GM13977 (cell line): Measurements from ENCODE around the gene ZAP70.

Experiments used
- DNase-seq: peaks from one replicate; pipeline ENCODE4 v3.0.0; 2012; ENCODE audit warnings: low spot score
- in situ Hi-C: fragments of 300-500 bp; cut with MboI; formaldehyde crosslinking; loops from one replicate; pipeline ENCODE4 v1.12.0; 2022; ENCODE audit warnings: low sequenced_read_pairs, low pct_unique_long_range_greater_than_20kb, mixed read lengths, inconsistent platforms; ENCODE audit not compliant: unreplicated experiment
- TF ChIP-seq, protein P1 (sequence below): IDR thresholded peaks from 2 replicates; pipeline ENCODE4 v1.5.1; 2012; ENCODE audit warnings: mild to moderate bottlenecking, control low read depth; ENCODE audit not compliant: insufficient read depth; ENCODE audit errors: extremely low read depth, missing control alignments

The ZAP70 gene

DNA sequence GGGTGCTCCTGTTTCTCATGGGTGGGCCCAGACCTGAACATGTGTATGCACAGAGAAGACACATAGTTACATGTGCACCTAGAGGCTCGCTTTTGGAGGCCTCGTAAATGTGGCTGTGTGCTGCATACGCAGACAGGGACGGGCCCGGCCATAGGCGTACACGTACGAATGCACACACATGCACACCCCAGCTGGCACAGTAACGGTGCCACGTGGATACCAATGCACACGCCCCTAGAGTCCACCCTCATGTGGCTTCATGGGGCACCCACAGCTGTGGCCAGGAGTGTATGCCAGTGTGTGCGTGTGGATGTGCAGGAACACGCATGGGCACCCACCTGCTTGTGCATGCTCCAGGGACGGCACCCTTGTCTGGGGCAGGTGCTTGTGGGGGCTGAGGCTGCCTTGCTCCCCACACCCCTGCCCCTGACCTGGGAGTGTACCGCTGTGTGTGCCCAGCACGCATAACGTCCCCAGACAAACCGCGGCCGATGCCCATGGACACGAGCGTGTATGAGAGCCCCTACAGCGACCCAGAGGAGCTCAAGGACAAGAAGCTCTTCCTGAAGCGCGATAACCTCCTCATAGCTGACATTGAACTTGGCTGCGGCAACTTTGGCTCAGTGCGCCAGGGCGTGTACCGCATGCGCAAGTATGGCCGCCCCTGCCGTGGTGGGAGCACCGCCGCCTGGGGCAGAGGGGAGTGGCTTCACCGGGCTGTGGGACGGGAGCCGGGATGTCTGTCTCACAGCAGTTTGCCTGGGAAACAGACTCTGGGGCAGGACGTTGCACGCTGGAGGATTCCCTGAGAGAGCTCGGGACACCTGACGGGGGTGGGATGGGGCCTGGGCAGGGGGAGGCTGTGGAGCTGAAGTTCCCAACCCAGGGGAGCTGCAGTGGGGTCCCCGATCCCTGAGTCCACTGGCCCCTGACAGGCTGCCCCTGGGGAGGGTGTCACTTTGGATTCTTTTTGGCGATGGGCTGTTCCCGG is 21.0 kb downstream of the ZAP70 start:
- TF ChIP-seq, protein P1, sequence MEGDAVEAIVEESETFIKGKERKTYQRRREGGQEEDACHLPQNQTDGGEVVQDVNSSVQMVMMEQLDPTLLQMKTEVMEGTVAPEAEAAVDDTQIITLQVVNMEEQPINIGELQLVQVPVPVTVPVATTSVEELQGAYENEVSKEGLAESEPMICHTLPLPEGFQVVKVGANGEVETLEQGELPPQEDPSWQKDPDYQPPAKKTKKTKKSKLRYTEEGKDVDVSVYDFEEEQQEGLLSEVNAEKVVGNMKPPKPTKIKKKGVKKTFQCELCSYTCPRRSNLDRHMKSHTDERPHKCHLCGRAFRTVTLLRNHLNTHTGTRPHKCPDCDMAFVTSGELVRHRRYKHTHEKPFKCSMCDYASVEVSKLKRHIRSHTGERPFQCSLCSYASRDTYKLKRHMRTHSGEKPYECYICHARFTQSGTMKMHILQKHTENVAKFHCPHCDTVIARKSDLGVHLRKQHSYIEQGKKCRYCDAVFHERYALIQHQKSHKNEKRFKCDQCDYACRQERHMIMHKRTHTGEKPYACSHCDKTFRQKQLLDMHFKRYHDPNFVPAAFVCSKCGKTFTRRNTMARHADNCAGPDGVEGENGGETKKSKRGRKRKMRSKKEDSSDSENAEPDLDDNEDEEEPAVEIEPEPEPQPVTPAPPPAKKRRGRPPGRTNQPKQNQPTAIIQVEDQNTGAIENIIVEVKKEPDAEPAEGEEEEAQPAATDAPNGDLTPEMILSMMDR = no peak
- in situ Hi-C loops = no loop called here
- no peak for DNase-seq

DNA sequence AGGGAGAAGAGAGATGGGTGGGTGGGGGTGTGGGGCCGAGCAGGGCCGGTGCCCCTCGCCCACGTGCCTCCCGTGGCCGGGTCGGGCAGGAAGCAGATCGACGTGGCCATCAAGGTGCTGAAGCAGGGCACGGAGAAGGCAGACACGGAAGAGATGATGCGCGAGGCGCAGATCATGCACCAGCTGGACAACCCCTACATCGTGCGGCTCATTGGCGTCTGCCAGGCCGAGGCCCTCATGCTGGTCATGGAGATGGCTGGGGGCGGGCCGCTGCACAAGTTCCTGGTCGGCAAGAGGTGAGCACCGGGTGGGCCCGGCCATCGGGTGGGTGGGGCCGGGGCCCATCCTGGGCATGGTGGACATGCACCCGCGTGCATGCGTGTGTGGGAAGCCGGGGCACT is 21.8 kb downstream of the ZAP70 start:
- in situ Hi-C loops = no loop called here
- TF ChIP-seq, protein P1 = no peak
- DNase-seq = no peak

DNA sequence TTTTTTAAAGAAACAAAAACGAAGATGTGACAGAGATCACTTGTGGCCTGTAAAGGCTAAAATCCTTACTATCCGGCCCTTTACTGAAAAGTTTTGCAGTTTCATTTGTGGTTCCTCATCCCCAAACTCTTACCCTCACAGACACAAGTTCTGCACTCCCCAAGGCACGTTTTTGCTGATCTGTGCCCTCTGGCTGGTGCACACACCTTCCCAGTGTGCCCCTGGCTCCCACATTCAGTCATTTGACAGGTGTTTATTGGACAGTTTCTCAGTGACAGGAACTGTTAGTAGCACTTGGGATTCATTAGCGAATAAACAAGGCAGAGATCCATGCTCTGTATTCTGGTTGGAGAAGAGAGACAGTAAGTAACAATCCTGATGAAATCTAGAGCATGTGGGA is 22.8 kb downstream of the ZAP70 start:
- in situ Hi-C loops = no loop called here
- no peak for DNase-seq
- TF ChIP-seq, protein P1 = no peak

DNA sequence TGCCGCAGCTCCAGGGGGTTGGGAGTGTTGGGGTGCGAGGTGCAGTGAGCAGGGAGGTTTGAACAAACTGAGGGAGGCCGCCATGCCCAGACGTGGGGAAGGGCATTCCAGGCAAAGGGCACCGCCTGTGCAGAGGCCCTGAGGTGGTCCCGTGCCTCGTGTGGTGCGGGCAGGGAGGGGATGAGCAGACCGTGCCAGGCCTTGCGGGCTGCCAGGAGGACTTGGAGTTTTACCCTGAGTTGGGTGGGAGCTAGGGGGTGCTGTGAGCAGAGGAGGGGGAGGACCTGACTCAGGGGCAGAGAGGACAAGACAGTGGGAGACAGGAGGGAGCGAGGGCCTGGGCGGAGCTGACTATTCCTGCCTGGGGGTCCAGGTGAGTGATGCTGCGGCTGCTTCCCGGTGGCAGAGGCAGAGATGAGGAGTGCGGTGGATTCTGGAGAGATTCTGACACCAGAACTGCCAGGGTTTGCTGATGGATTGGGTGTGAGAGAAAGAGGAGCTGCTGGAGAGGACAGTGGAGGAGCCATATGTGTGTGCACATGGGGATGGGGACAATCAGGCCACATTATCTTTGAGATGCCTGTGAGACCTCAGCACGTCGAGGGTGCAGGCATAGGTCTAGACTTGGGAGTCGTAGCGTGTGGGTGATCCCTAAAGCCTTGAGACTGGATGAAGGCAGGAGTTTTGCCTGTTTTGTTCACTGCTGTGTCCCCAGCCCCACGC is 23.4 kb downstream of the ZAP70 start:
- DNase-seq = no peak
- in situ Hi-C loops = no loop called here
- TF ChIP-seq, protein P1 = no peak

DNA sequence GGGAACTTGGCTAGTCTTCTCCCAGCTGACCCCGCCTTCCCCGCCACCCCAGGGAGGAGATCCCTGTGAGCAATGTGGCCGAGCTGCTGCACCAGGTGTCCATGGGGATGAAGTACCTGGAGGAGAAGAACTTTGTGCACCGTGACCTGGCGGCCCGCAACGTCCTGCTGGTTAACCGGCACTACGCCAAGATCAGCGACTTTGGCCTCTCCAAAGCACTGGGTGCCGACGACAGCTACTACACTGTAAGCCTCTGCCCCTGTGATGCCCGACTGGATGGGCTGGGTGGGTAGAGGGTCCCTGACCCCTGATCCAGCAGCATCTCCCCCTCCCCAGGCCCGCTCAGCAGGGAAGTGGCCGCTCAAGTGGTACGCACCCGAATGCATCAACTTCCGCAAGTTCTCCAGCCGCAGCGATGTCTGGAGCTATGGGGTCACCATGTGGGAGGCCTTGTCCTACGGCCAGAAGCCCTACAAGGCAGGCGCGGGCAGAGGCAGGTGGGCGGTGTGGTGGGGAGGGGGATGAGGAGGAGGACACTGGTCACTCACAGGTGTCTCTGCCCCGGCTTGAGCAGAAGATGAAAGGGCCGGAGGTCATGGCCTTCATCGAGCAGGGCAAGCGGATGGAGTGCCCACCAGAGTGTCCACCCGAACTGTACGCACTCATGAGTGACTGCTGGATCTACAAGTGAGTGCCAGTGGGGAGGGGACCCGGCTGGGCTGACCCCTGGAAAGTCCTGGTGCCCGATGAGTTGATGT is 24.2 kb downstream of the ZAP70 start:
- in situ Hi-C loops = no loop called here
- TF ChIP-seq, protein P1 = no peak
- DNase-seq = no peak
